Heart left ventricle (tissue), 16 donors: Measurements from ENCODE around the gene ATAT1. TPM values are rescaled to one million over a fixed set of nuclear protein-coding genes. Genes with fewer than 3 reads are reported as not detected.
A peak's percentile ranks its signal among the peaks of the same experiment; 100 is the strongest.

Source experiments
- ATAC-seq, 4 donors: fragments of 200-7000 bp; cut with Tn5 transposase; one replicate each; pipeline ENCODE4 v1.9.1; 2020 to 2022; ENCODE audit warnings: moderate library complexity in 4 of 4, mild to moderate bottlenecking in 3 of 4, moderate number of reproducible peaks in 1 of 4
- DNase-seq, 5 donors: peaks; one replicate each; pipeline ENCODE4 v3.0.0-alpha.2; 2020
- H3K27ac ChIP-seq, 12 donors: fragments of 200-600 bp; sonication (generic) in 4 of 12; one replicate each; pipeline versions ENCODE4 v1.5.0 to v1.8.0; 2016 to 2022; ENCODE audit warnings: mild to moderate bottlenecking in 2 of 12
- H3K27me3 ChIP-seq, 9 donors: fragments of 200-600 bp; sonication (generic) in 2 of 9; one replicate each; pipeline versions ENCODE4 v1.5.1 to v1.8.0; 2016 to 2022; ENCODE audit warnings: mild to moderate bottlenecking in 3 of 9
- H3K36me3 ChIP-seq, 9 donors: fragments of 200-600 bp; sonication (generic) in 2 of 9; one replicate each; pipeline versions ENCODE4 v1.5.0 to v1.8.0; 2018 to 2022; ENCODE audit warnings: mild to moderate bottlenecking in 2 of 9
- H3K4me1 ChIP-seq, 12 donors: fragments of 200-600 bp; sonication (generic) in 4 of 12; one replicate each; pipeline versions ENCODE4 v1.5.0 to v1.8.0; 2016 to 2022; ENCODE audit warnings: mild to moderate bottlenecking in 3 of 12
- H3K4me3 ChIP-seq, 12 donors: fragments of 200-600 bp; sonication (generic) in 4 of 12; one replicate each; pipeline versions ENCODE4 v1.5.0 to v1.8.0; 2017 to 2022; ENCODE audit warnings: mild to moderate bottlenecking in 9 of 12, moderate library complexity in 4 of 12
- H3K9me3 ChIP-seq, 12 donors: fragments of 200-600 bp; sonication (generic) in 4 of 12; one replicate each; pipeline versions ENCODE4 v1.5.0 to v1.8.0; 2016 to 2022; ENCODE audit warnings: mild to moderate bottlenecking in 1 of 12
- POLR2A ChIP-seq, 2 donors: fragments of 450-650 bp; IDR thresholded peaks; one replicate each; pipeline ENCODE4 v1.6.1; 2017; ENCODE audit warnings: antibody characterized with exemption in 2 of 2, mild to moderate bottlenecking in 2 of 2, moderate library complexity in 2 of 2
- WGBS, 4 donors: extraction: QIAGEN DNeasy Blood & Tissue Kit in 2 of 4; methylation state at CpG; one replicate each; pipeline versions ENCODE4 v1.1.5 to v1.1.7; 2013 to 2018; 5-methylcytosine and 5-hydroxymethylcytosine counted together
- intact Hi-C, 10 donors: fragments of 100-400 bp; cut with DNase I; formaldehyde crosslinking; loops; one replicate each; pipeline versions ENCODE4 v1.11.1 to v1.14.2; 2022
- polyA plus RNA-seq, 2 donors: library from polyadenylated mRNA; stranded (reverse); fragments of 200-250 nt; gene quantifications; one replicate each; pipeline ENCODE4 v1.2.3, GENCODE V29; 2013
- total RNA-seq, 9 donors: library from RNA; depleted of rRNA in 2 of 9; stranded (reverse); fragments of >200 nt in 2 of 9; fragmentation: NEBNext Ultra II Directional in 3 of 9; extraction: Animal tissue kit (Norgen Biotek cat#: 25700) in 3 of 9; gene quantifications; one replicate each; pipeline versions ENCODE4 v1.1.0 to v1.2.4, GENCODE V29; 2016 to 2023
- TF ChIP-seq, protein P1 (sequence below), 12 donors: fragments of 200-600 bp; sonication (generic) in 4 of 12; IDR thresholded peaks; one replicate each; pipeline versions ENCODE4 v1.5.0 to v1.8.0; 2018 to 2022; ENCODE audit warnings: antibody characterized with exemption in 12 of 12, mild to moderate bottlenecking in 5 of 12
- donor health status: ischemic (EF 13 %, LVEDD 7.1; RV severe dilation, severe dysfunction).
- donor health status: healthy with polysubstance abuse.
- donor health status: DM: no; HTN: yes; CAD: no.
- donor health status: DM: no; HTN: no; CAD: no.
- donor health status: ischemic (EF 25% LVEDD 6.9; RV normal size, moderate dysfunction).
- donor health status: ischemic (EF 25% LVEDD 5.7; RV mildly dilated, moderate dysfunction).
- donor health status: healthy.
- donor health status: DM: yes; HTN: yes; CAD: no.
- donor health status: ischemic (EF 35%, LVEDD 5.7; RV mildly dilated, moderate dysfunction).
- donor health status: nonischemic (EF 11% LVEDD 7.7; RV severe dilation, severe dysfunction).
- donor health status: DM: yes; HTN: yes; CAD: no.
- donor health status: PGD.
- donor health status: ischemic (EF 29% LVEDD 5.4; RV normal size, mild dysfunction).
- donor health status: nonischemic (EF 23%, LVEDD 6.1; RV moderate dilation, normal function).

Gene ATAT1
- total and polyA plus RNA-seq, 11 donors: 1.1 to 7.0 (median 3.3) TPM

DNA sequence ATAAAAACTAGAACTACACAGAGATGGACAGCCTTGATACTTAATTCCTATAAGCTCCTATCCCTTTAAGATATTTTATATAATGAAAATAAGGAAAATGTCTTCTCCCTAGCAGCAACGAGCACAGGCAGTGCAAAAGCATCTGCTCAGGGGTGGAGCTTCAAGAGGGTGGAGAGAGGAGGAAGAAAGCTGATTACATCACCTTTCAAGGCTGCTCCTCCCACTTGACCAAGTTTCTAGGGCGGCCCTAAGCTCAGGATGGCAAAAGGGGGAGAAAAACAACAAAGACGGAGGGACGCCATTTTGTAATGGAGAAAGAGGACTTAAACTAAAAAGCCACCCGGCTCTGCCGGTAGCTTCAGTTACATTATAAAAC, 11.8 kb upstream of the ATAT1 start:
- peaks cover 0 to 63% (median 58%) of the 10 kb centered on the region in 12 donors for H3K4me1 ChIP-seq
- peak; percentile 72 to 79 (median 76) for ATAC-seq
- no peaks in the 10 kb centered on the region for H3K9me3 ChIP-seq
- intact Hi-C loops: loop anchor here in 6 of 10 donors (1.0 to 5.0 kb wide), 6 partner anchors 57 to 127 kb away; partner anchors contain the start of genes GNL1 (in 2 of the 6), TUBB (in 2 of the 6), DHX16 (in 1 of the 6) and FLOT1 (in 1 of the 6)
- H3K4me3 ChIP-seq: peak overlapping the region; percentile 57 to 92 (median 78)
- 0 to 1% (median 0%) methylated on average over 6 of the region's 6 CpGs for WGBS, 4 donors
- H3K27me3 ChIP-seq: no peaks in the 10 kb centered on the region
- H3K27ac ChIP-seq: peak overlapping the region; percentile 90 to 99 (median 96)
- peaks cover 0 to 49% (median 21%) of the 10 kb centered on the region in 9 donors for H3K36me3 ChIP-seq
- TF ChIP-seq POLR2A (IDR thresholded peaks at IDR 0.05): peak; percentile 87 to 98
- TF ChIP-seq, protein P1, sequence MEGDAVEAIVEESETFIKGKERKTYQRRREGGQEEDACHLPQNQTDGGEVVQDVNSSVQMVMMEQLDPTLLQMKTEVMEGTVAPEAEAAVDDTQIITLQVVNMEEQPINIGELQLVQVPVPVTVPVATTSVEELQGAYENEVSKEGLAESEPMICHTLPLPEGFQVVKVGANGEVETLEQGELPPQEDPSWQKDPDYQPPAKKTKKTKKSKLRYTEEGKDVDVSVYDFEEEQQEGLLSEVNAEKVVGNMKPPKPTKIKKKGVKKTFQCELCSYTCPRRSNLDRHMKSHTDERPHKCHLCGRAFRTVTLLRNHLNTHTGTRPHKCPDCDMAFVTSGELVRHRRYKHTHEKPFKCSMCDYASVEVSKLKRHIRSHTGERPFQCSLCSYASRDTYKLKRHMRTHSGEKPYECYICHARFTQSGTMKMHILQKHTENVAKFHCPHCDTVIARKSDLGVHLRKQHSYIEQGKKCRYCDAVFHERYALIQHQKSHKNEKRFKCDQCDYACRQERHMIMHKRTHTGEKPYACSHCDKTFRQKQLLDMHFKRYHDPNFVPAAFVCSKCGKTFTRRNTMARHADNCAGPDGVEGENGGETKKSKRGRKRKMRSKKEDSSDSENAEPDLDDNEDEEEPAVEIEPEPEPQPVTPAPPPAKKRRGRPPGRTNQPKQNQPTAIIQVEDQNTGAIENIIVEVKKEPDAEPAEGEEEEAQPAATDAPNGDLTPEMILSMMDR (IDR thresholded peaks at IDR 0.05): no peak
- DNase-seq: peak; percentile 72 to 93 (median 91)

- H3K27ac ChIP-seq: peak overlapping the region; percentile 90 to 99 (median 96)
- peaks cover 0 to 58% (median 53%) of the 10 kb centered on the region in 12 donors for H3K4me1 ChIP-seq
- H3K4me3 ChIP-seq: peak overlapping the region; percentile 57 to 92 (median 78)
- ATAC-seq: no peak
- peak in 4 of 5 donors; percentile 36 to 48 (median 38) for DNase-seq
- H3K9me3 ChIP-seq: no peaks in the 10 kb centered on the region
- no peak for TF ChIP-seq POLR2A (IDR thresholded peaks at IDR 0.05)
- TF ChIP-seq, protein P1 (IDR thresholded peaks at IDR 0.05): no peak
- 0 to 1% (median 0%) methylated on average over 10 of the region's 10 CpGs for WGBS, 4 donors
- H3K36me3 ChIP-seq: peaks cover 0 to 55% (median 27%) of the 10 kb centered on the region in 9 donors
- intact Hi-C loops: loop anchor here in 5 of 10 donors (1.0 to 5.0 kb wide), 5 partner anchors 57 to 127 kb away; partner anchors contain the start of genes TUBB (in 2 of the 5), DHX16 (in 1 of the 5), FLOT1 (in 1 of the 5) and GNL1 (in 1 of the 5)
- no peaks in the 10 kb centered on the region for H3K27me3 ChIP-seq
Measured at GRCh38 chr6:30615219-30615957, 11.3 kb upstream of the ATAT1 start.

DNA sequence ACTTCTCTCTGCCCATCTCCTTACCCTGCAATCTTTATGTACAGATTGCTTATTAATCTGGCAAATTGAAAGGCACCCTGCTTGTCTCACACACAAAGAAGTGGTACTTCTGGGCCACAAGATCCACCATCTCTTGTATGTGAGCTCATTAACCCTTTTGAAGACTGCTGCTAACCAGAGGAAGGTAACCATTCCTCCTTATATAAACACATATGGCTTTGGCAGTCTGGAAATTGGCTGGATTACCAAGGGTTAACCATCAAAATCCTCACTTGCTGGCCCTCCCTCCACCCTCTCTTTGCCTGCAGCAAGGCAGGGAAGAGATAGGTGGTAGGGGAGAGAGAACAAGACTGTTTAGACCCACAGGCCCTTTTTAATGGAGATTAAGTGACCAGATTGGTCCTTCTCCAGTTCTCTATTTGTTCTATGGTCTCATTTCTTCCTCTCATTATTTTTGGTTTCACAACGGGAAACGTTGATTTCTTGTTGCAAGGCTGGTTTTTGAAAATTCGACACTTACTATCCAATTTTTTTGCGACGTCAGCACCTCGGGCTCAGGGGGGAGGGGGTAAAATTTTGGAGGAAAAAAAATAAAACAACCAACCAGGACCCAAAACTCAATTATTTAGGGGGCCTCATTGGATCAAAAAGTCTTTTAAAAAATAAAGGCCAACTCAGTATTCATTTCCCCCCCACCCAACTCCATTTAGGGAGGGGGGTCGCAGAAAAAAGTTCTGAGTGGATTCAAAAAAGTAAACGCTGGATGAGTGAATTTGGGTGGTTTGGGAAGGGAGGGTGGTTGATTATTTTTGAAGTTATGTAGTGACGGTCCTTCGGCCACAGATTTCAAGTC, 10.5 kb upstream of the ATAT1 start:
- ATAC-seq: no peak
- peak overlapping the region; percentile 57 to 92 (median 78) for H3K4me3 ChIP-seq
- H3K36me3 ChIP-seq: peaks cover 0 to 58% (median 35%) of the 10 kb centered on the region in 9 donors
- WGBS, 4 donors: 0% methylated on average over 10 of the region's 10 CpGs
- DNase-seq: no peak
- H3K27ac ChIP-seq: peak overlapping the region; percentile 90 to 99 (median 96)
- intact Hi-C loops: loop anchor here in 6 of 10 donors (1.0 to 5.0 kb wide), 8 partner anchors 45 to 126 kb away; partner anchors contain the start of genes TUBB (in 5 of the 6), GNL1 (in 3 of the 6), PRR3 (in 2 of the 6) and ABCF1 (in 1 of the 6)
- H3K9me3 ChIP-seq: no peaks in the 10 kb centered on the region
- H3K27me3 ChIP-seq: no peaks in the 10 kb centered on the region
- TF ChIP-seq, protein P1 (IDR thresholded peaks at IDR 0.05): no peak
- no peak for TF ChIP-seq POLR2A (IDR thresholded peaks at IDR 0.05)
- peaks cover 0 to 50% (median 45%) of the 10 kb centered on the region in 12 donors for H3K4me1 ChIP-seq
